Natural killer cell (primary cell): ENCODE data around the gene CLPSL2. TPM values are rescaled to one million over a fixed set of nuclear protein-coding genes. Genes with fewer than 3 reads are reported as not detected.

Experiments
- ATAC-seq, 3 donors: fragments of 150-1000 bp in 2 of 3; fragments of 200-7000 bp in 1 of 3; cut with Tn5 transposase; 1 replicate in 1 of 3; 2 replicates in 2 of 3; pipeline ENCODE4 v1.10.0; 2021; ENCODE audit warnings: mild to moderate bottlenecking in 2 of 3, moderate library complexity in 2 of 3
- DNase-seq, 2 donors: peaks; one replicate each; pipeline versions ENCODE4 v3.0.0 to v3.0.0-alpha.2; 2013 to 2021; ENCODE audit warnings: mixed read lengths in 1 of 2
- H3K27ac ChIP-seq: one replicate; pipeline ENCODE4 v1.5.1; 2013; ENCODE audit warnings: mild to moderate bottlenecking, low read length
- H3K27me3 ChIP-seq: one replicate; pipeline ENCODE4 v1.6.1; 2013; ENCODE audit warnings: low read length; ENCODE audit not compliant: control insufficient read depth, insufficient read depth
- H3K36me3 ChIP-seq: one replicate; pipeline ENCODE4 v1.6.1; 2013; ENCODE audit warnings: low read length; ENCODE audit not compliant: control insufficient read depth, insufficient read depth
- H3K4me1 ChIP-seq: one replicate; pipeline ENCODE4 v1.6.1; 2013; ENCODE audit warnings: low read length; ENCODE audit not compliant: control insufficient read depth, insufficient read depth
- H3K4me3 ChIP-seq: one replicate; pipeline ENCODE4 v1.5.1; 2013; ENCODE audit warnings: low read length
- H3K9me3 ChIP-seq: one replicate; pipeline ENCODE4 v1.6.1; 2013; ENCODE audit warnings: low read length; ENCODE audit not compliant: control insufficient read depth, insufficient read depth
- H3K27ac Mint-ChIP-seq, 2 donors: one replicate each; pipeline ENCODE4 v1.8.0; 2022; ENCODE audit warnings: mild to moderate bottlenecking in 2 of 2, mixed read lengths in 2 of 2, moderate library complexity in 1 of 2
- H3K27me3 Mint-ChIP-seq, 2 donors: one replicate each; pipeline ENCODE4 v1.8.0; 2022; ENCODE audit warnings: low read depth in 2 of 2, mixed read lengths in 2 of 2
- H3K36me3 Mint-ChIP-seq: one replicate; pipeline ENCODE4 v1.8.0; 2022; ENCODE audit warnings: mixed read lengths
- H3K4me1 Mint-ChIP-seq, 2 donors: one replicate each; pipeline ENCODE4 v1.8.0; 2022; ENCODE audit warnings: mixed read lengths in 2 of 2
- H3K4me3 Mint-ChIP-seq: one replicate; pipeline ENCODE4 v1.8.0; 2022; ENCODE audit warnings: mild to moderate bottlenecking, moderate library complexity, mixed read lengths
- H3K9me3 Mint-ChIP-seq, 2 donors: one replicate each; pipeline ENCODE4 v1.8.0; 2022; ENCODE audit warnings: mixed read lengths in 2 of 2
- WGBS: methylation state at CpG from one replicate; pipeline ENCODE4 v1.1.7; 2013; ENCODE audit warnings: missing lambda C conversion rate; ENCODE audit not compliant: insufficient coverage; 5-methylcytosine and 5-hydroxymethylcytosine counted together
- intact Hi-C: fragments of 100-400 bp; cut with micrococcal nuclease; formaldehyde crosslinking; loops from one replicate; pipeline ENCODE4 v1.14.2; 2022
- total RNA-seq, 4 donors: library from RNA; stranded (reverse); fragments of 120-200 nt in 1 of 4; gene quantifications; one replicate each; pipeline versions ENCODE4 v1.2.3 to v1.2.4, GENCODE V29; 2013 to 2022
- TF ChIP-seq, protein P1 (sequence below): fragments of 200-600 bp; IDR thresholded peaks from one replicate; pipeline ENCODE4 v1.8.0; 2022; ENCODE audit warnings: antibody characterized with exemption

CLPSL2 gene
- total RNA-seq, 3 donors from 2014 or later (not counting 1 experiment from before 2014, with no cell fraction given), result not detected

DNA sequence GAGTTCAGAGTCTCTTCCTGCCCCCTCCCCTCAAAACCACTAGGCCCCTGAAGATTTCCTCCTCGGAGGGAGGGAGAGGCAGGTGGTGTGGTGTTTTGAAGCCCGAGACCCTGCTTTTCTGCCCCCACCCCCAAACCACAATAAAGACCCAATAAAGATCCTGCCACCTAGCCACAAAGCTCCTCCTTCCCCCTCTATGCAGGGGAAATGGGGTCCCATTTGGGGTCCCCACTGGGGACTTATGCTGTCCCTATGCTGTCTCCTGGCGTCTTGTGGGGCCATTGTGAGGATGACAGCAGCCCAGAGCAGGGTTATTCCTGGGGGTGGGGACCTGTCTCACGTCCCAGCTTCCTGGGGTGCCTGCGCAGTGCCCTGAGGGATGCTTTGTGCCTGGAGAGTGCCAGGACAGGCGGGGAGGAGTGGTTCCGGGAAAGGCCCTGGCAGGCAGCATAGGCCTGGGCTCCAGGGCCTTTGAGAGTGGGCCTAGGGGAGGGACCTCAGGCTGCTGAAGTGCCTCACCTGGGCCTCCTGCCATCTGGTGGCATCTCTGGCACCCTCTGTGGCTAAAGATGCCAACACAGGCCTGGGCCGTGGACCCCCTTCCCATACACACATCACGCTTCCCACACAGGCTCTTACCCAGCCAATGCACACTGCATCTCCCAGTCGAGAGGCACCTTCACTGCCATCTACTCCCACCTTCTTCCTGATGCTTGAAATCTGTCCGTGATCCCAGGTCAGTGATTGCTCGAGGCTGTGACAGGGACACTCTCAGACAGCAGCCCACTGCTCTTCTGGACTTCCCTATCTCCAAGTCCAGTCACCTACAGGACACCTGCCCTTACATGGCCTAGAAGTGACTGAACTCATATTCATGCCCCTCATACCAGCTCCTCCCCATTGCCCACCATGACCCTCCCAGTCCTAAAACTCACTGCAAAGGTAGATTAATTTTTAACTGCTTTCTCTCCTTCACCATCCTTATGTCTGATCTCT lies 47.4 kb upstream of the CLPSL2 start:
- H3K27me3 ChIP-seq, result no peaks in the 10 kb centered on the region
- peak overlapping the region; percentile 72 to 83 for H3K27ac Mint-ChIP-seq

DNA sequence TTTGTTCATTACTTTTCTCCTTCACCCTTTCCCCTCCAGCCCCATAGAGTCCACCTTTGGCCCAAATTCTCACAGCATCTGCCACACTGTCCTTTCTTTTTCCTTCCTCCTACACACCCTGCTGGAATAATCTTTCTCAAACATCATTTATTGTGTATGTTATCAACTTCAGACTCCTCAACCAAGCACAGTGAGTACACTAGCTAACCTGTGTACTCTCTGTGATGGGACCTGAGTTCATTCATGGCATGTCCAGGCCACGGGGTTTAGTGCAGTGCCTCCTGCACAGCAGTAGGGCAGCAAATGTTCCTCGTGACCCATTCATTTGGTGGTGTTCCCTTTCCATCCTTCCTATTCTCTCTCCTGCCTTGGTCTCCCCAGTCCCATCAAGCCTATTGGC lies 46.7 kb upstream of the CLPSL2 start:
- Mint-ChIP-seq H3K4me1 (peaks cover 51 to 77% of the 10 kb centered on the region in 2 donors), H3K9me3 (no peaks in the 10 kb centered on the region), H3K4me3 (peak overlapping the region; percentile 10), H3K27ac (peak overlapping the region; percentile 5 to 72), H3K36me3 (no peaks in the 10 kb centered on the region), H3K27me3 (no peaks in the 10 kb centered on the region)
- Histone ChIP-seq H3K27me3 (no peaks in the 10 kb centered on the region), H3K4me3 (no peak overlapping the region), H3K36me3 (no peaks in the 10 kb centered on the region), H3K27ac (no peak overlapping the region), H3K9me3 (no peaks in the 10 kb centered on the region), H3K4me1 (peaks cover 77% of the 10 kb centered on the region)
- TF ChIP-seq, protein P1, sequence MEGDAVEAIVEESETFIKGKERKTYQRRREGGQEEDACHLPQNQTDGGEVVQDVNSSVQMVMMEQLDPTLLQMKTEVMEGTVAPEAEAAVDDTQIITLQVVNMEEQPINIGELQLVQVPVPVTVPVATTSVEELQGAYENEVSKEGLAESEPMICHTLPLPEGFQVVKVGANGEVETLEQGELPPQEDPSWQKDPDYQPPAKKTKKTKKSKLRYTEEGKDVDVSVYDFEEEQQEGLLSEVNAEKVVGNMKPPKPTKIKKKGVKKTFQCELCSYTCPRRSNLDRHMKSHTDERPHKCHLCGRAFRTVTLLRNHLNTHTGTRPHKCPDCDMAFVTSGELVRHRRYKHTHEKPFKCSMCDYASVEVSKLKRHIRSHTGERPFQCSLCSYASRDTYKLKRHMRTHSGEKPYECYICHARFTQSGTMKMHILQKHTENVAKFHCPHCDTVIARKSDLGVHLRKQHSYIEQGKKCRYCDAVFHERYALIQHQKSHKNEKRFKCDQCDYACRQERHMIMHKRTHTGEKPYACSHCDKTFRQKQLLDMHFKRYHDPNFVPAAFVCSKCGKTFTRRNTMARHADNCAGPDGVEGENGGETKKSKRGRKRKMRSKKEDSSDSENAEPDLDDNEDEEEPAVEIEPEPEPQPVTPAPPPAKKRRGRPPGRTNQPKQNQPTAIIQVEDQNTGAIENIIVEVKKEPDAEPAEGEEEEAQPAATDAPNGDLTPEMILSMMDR, result no peak
- WGBS, result 66% methylated on average over 2 of the region's 2 CpGs
- intact Hi-C loops, result loop anchor here (5.0 kb wide), 1 partner anchor 62 kb away; no protein-coding TSS in a partner anchor
- ATAC-seq (no peak), DNase-seq (no peak)

More for the DNA sequence above, 47.4 kb upstream of the CLPSL2 start:
- Histone ChIP-seq H3K4me1 (peaks cover 77% of the 10 kb centered on the region), H3K36me3 (no peaks in the 10 kb centered on the region), H3K27ac (peak overlapping the region; percentile 82), H3K4me3 (peak overlapping the region; percentile 16), H3K9me3 (no peaks in the 10 kb centered on the region)
- ATAC-seq (no peak), DNase-seq (peak in 1 of 2 donors; percentile 71)
- H3K4me1 Mint-ChIP-seq, result peaks cover 51 to 77% of the 10 kb centered on the region in 2 donors
- intact Hi-C loops, result loop anchor here (1.0 to 5.0 kb wide), 3 partner anchors 19 to 62 kb away; no protein-coding TSS in a partner anchor
- no peaks in the 10 kb centered on the region for H3K27me3 Mint-ChIP-seq
- H3K36me3 Mint-ChIP-seq, result no peaks in the 10 kb centered on the region
- no peaks in the 10 kb centered on the region for H3K9me3 Mint-ChIP-seq
- 52% methylated on average over 10 of the region's 12 CpGs for WGBS
- H3K4me3 Mint-ChIP-seq, result peak overlapping the region; percentile 67
- TF ChIP-seq, protein P1, result peak; percentile 10

DNA sequence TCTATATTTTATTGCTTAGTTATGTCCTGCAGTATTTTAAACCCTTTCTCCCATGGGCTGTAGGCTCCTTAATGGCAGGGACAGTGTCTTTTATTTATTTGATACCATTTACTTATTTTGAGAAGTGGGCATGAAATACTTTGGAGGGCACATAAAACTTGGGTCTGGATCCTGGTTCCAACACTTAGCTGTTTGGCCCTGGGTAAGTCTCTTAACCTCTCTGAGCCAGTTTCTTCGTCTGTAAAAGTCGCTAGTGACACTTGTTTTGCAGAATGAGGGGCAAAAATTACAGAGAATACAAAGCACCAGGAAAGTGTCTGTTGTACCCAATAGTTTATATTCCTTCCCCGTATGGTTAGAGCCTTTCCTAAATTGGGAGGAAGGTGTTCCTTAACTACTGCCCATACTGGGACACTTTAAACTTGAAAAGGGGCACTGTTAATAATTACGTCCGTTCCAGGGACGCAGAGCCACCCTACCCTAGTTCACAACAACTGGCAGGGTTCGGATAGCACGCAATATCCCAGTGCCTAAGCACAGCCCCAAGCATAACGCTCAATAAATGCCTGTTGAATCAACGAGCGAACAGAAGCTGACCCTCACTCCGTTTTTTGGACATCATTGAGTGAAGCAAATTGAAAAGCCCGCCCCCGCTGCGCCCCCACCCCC lies 45.5 kb upstream of the CLPSL2 start:
- TF ChIP-seq, protein P1, result no peak
- Mint-ChIP-seq H3K27me3 (no peaks in the 10 kb centered on the region), H3K27ac (peak overlapping the region; percentile 71 to 72), H3K4me3 (peak overlapping the region; percentile 83), H3K9me3 (no peaks in the 10 kb centered on the region), H3K4me1 (peaks cover 46 to 70% of the 10 kb centered on the region in 2 donors), H3K36me3 (no peaks in the 10 kb centered on the region)
- Histone ChIP-seq H3K27me3 (no peaks in the 10 kb centered on the region), H3K27ac (peak overlapping the region; percentile 98), H3K4me3 (peak overlapping the region; percentile 94), H3K9me3 (no peaks in the 10 kb centered on the region), H3K36me3 (no peaks in the 10 kb centered on the region), H3K4me1 (peaks cover 73% of the 10 kb centered on the region)
- ATAC-seq, result no peak
- intact Hi-C loops, result no loop called here
- WGBS, result 19% methylated on average over 12 of the region's 15 CpGs
- no peak for DNase-seq
